GM21737 (cell line): Measurements from ENCODE around the gene KLK14.

Experiments used
- ATAC-seq: cut with Tn5 transposase; IDR thresholded peaks from one replicate; pipeline ENCODE4 v1.9.1; 2021; ENCODE audit warnings: mild to moderate bottlenecking, moderate library complexity; ENCODE audit not compliant: unreplicated experiment

KLK14 gene, protein sequence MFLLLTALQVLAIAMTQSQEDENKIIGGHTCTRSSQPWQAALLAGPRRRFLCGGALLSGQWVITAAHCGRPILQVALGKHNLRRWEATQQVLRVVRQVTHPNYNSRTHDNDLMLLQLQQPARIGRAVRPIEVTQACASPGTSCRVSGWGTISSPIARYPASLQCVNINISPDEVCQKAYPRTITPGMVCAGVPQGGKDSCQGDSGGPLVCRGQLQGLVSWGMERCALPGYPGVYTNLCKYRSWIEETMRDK

GRCh38 chr19:51082611-51083010, at the start of gene KLK14:
TSS of gene KLK14 (minus strand) at chr19:51082887. CDS start at chr19:51082614, 273 bp downstream.
- no peak for ATAC-seq

DNA sequence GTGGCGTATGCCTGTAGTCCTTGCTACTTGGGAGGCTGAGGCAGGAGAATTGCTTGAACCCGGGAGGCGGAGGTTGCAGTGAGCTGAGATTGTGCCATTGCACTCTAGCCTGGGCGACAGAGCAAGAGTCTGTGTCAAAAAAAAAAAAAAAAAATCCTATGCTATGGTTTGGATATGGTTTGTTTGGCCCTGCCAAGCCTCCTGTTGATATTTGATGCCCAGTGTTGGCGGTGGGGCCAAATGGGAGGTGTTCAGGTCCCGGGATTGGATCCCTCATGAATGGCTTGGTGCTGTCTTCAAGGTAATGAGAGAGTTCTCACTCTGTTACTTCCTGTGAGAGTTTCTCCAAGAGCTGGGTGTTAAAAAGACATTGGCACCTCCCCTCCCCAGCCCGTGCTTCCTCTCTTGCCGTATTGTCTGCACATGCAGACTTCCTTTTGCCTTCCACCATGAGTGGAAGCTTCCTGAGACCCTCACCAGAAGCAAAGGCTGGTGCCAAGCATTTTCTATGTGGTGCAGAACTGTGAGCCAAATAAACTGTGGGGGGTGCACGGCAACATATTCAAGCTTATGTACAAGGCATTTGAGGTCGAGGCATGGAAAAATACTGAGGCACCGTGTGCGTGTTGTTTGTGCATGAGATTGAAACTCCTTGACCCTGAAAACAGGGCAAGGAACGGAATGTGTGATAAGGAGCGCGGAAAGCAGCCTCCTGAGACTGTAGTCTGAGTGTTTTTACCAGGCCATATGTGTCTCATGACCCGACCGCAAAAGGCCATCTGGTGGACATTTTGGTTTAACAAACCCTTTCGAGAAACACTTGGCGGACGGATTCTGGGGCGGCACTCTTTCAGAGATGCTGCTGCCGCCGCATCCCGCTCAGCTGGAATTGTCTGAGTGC, 49.3 kb upstream of the KLK14 start:
- no peak for ATAC-seq

- no peak for ATAC-seq
These were observed 47.0 kb upstream of the KLK14 start for GRCh38 chr19:51129716-51130115.

- ATAC-seq, result no peak
These were observed 45.5 kb upstream of the KLK14 start for GRCh38 chr19:51128227-51128626.

DNA sequence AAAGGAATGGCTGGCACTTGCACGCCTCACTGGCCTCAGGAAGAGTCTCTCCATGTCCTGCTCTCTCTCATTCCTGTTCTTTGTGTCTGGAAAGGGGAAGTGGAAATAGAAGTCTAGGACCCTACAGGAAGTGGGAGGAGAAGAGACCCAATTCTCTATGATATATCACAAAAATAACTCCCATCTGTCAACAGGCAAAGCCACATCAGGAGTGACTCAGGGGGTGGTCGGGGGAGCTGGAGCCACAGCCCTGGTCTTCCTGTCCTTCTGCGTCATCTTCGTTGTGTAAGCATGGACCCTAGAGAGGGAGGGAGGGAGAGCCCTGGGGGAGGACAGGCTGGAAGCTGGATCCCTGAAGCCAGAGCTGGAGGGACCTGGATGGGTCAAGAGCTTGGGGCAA, 45.1 kb upstream of the KLK14 start:
- no peak for ATAC-seq

DNA sequence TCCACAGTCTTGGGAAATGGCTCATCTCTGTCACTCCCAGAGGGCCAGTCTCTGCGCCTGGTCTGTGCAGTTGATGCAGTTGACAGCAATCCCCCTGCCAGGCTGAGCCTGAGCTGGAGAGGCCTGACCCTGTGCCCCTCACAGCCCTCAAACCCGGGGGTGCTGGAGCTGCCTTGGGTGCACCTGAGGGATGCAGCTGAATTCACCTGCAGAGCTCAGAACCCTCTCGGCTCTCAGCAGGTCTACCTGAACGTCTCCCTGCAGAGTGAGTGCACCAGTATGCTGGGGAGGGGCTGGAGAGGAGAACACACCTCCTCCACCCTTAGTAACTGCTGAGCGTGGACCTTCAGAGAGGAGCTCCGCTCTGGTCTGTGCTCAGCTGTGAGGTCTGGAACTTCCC, 44.3 kb upstream of the KLK14 start:
- ATAC-seq, result no peak

- no peak for ATAC-seq
These were observed 42.9 kb upstream of the KLK14 start for GRCh38 chr19:51125421-51126075.

GRCh38 chr19:51124729-51125128, 42.0 kb upstream of the KLK14 start, which contains the start of gene SIGLEC9:
TSS of gene SIGLEC9 (plus strand) at chr19:51124906. CDS start at chr19:51124975, 69 bp downstream.
- ATAC-seq, result no peak

DNA sequence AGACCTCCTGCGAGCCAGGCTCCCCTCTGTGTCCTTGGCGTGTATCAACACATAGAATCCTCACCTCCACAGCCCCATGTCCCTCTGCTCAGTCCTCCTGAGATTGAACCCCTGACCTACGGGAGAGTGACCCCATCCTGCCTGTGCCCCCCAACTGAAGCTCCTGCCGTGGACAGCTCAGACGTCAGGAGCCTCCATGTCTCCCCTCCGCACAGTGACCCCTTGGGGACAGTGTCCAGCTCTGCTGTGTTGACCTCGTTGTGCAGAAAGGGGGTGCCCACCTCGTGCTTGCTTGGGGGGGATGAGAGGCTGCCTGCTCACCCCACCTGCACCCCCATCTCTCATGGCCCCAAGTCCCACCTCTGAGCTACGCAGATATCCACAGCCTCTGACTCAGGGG, 41.5 kb upstream of the KLK14 start:
- no peak for ATAC-seq

GRCh38 chr19:51123802-51124201, 41.1 kb upstream of the KLK14 start:
- no peak for ATAC-seq

DNA sequence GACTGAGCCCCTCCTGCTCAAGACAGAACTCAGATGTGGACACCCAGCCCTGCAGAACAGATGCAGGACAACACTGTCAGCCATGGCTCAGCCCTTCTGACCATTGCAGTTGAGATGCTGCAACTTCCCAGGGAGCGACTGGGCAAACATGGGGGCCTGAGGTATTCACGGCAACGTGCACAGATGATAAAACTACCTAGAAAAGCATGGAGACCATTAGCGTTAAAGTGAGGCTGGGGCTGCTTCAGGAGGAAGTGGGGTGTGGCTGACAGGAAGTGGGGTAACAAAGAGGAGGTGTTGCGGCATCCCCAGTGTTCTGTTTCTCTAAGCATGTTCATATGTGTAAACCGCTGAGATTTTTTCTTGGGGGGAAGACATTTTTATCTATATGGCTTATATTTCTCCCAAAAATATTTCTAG, 40.7 kb upstream of the KLK14 start:
- ATAC-seq, result no peak

- no peak for ATAC-seq
These were observed 39.7 kb upstream of the KLK14 start for GRCh38 chr19:51122112-51122981.

DNA sequence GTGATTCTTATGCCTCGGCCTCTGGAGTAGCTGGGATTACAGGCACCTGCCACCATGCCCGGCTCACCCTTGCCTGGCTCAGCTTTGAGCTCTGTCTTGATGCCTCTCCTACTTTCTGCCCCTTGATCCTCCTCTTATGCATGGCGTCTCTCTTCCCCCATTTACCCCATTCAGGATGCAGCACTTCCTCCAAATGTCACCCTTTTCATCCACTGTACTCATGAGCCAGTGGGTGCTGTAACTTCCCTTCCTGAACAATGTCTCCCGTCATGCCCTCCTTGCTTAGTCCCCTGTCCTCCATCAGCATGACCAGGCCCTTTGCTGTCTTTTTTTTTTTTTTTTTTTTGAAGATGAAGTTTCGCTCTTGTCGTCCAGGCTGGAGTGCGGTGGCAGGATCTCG, 38.6 kb upstream of the KLK14 start:
- ATAC-seq, result no peak

GRCh38 chr19:51120160-51120559, 37.5 kb upstream of the KLK14 start:
- no peak for ATAC-seq

- ATAC-seq, result no peak
These were observed 36.9 kb upstream of the KLK14 start for GRCh38 chr19:51119611-51120010.

DNA sequence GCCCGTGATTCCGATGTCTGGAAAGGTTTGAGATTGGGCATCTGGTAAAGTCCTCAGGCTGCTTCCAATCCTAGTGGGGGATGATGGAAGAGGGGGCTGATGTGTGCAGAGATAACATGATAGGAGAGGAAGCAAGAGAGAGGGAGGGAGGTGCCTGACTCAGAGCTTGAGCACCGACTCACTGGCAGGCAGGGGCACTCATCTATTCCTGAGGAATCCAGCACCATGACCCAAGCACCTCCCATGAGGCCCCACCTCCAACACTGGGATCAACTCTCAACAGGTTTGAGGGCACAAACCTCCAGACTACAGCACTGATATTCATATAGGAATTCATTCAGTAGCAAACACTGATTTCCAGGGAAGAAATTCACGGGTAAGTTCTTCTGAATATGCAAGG, 36.4 kb upstream of the KLK14 start:
- ATAC-seq, result no peak

GRCh38 chr19:51116736-51117286, 34.1 kb upstream of the KLK14 start:
- no peak for ATAC-seq

DNA sequence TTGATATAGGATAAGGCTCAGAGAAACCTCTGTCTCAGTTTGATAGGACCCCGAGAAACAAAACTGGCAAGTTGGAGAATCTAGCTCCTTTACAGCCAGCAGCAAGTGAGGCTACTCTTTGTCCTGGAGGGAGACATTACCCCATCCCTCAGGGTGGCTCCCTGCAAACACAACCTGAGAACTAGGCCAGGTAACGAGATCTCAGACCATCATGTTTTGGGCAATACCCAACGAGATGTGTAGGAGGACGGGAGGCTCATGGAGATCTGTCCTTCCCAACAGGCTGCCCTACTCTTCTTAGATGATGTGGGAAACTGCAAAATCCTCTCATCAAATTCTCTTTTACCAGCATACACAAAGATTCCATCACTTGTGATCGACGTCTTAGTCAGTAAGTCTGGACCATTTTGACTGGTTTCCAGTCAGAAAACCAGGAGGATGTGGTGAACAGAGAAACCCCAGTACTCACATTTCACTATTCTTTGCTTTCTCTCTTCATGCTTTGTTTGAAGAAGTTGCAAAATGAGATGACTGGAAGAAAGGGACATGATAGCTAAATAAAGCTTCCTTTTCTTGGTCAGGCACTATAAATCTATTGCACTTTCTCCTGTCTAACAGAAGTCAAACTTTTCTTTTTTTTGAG, 31.5 kb upstream of the KLK14 start:
- no peak for ATAC-seq

DNA sequence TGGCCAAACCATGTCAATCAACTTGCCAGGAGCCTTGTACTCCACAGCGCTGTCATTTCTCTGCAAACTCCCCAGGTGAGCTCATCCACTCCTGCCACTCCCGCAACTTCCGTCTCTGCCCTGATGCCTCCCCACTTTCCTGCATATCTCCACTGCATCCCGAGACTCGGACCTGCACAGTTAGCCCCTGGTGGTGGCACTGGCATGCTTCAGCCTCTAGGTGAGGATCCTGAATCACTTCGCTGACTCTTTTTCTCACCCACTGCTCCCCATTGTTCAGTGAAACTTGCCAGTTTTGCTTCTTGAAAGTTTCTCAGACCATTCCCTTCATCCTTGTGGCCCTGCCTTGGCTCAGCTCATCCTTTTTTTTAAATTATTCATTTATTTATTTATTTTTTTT, 28.9 kb upstream of the KLK14 start:
- ATAC-seq, result no peak

DNA sequence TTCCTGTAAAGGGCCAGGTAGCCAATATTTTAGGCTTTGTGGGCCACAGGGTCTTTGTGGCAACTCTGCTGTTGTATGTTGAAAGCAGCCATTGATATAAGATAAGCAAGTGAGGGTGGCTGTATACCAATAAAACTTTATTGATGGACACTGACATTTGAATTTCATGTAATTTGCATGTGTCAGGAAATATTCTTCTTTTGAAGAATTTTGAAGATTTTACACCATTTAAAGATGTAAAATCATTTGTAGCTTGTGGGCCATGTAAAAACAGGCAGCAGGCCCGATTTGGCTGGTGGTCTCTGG, 27.9 kb upstream of the KLK14 start:
- no peak for ATAC-seq
